C4-2B (cell line): ENCODE measurements around the gene CERK.

Experiments
- H3K27ac ChIP-seq: fragments of 450-650 bp; 2 replicates; pipeline ENCODE4 v1.5.1; 2017
- ZFX ChIP-seq: fragments of 450-650 bp; IDR thresholded peaks from 2 replicates; pipeline ENCODE4 v1.6.1; 2017
- TF ChIP-seq, protein P1 (sequence below): fragments of 450-650 bp; conservative IDR thresholded peaks from 2 replicates; pipeline ENCODE4 v1.5.1; 2017; ENCODE audit warnings: mild to moderate bottlenecking

Gene CERK

DNA sequence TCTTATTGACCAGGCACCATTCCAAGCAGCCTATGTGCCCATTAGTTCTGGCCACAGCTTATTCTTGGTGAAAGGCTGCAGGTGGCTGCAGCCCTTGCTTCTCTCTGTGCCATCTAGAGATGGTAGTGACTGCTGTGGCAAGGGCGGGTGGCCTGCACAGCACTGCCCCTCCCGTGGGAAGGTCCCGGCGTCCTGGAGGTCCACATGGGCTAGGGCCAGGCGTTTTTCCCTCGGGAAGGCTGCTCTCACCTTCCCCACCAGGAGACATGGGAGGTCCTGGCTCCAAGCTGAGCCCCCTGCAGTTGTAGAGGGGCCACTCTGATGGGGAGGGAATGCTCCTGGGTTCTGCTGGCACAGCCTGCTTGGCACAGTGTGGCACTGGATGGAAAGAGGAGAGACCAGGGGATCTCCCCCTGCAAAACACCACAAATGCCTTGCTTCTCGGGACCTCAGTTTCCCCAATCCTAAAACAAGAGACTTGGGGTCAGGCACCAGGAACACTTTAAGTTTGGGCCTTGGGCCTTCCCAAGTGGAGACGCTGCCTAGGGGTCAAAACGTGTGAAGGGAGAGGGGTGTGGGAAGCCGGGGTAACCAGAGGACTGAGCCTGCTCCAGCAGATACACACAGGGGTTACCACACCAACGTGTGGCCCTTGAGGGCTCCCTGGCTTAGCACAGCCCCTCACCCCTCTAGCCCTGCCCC is 14.4 kb upstream of the CERK start:
- TF ChIP-seq, protein P1, sequence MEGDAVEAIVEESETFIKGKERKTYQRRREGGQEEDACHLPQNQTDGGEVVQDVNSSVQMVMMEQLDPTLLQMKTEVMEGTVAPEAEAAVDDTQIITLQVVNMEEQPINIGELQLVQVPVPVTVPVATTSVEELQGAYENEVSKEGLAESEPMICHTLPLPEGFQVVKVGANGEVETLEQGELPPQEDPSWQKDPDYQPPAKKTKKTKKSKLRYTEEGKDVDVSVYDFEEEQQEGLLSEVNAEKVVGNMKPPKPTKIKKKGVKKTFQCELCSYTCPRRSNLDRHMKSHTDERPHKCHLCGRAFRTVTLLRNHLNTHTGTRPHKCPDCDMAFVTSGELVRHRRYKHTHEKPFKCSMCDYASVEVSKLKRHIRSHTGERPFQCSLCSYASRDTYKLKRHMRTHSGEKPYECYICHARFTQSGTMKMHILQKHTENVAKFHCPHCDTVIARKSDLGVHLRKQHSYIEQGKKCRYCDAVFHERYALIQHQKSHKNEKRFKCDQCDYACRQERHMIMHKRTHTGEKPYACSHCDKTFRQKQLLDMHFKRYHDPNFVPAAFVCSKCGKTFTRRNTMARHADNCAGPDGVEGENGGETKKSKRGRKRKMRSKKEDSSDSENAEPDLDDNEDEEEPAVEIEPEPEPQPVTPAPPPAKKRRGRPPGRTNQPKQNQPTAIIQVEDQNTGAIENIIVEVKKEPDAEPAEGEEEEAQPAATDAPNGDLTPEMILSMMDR, result no peak
- no peak for TF ChIP-seq ZFX
- no peak overlapping the region for H3K27ac ChIP-seq

DNA sequence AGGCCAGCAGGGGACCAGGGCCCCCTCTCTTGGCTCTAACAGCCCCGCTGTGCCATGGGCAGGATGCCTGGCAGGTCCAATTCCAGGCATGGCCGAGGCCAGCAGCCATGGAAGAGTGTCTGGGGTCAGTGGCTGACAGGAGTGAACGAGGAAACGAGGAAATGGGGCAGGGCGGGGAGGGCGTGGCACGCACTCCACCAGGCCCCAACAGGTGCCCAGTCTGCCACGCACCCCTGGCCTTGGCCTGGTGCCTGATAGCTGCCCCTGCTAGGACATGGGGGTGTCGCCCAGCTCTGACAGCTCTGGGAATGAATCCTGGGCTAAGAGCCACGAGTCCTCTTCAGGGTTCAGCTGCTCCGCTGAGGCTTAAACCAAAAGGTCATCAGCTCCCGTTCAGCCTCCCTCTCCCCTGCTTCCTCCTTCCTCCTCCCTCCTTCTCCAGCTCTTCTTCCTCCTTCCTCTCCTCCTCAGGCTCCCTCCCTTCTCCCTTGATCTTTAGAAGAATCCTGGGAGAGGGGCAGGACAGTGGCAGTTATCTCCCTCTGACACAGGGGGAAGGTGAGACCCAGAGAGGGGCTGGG is 12.9 kb upstream of the CERK start:
- no peak for TF ChIP-seq ZFX
- TF ChIP-seq, protein P1, result no peak
- no peak overlapping the region for H3K27ac ChIP-seq

DNA sequence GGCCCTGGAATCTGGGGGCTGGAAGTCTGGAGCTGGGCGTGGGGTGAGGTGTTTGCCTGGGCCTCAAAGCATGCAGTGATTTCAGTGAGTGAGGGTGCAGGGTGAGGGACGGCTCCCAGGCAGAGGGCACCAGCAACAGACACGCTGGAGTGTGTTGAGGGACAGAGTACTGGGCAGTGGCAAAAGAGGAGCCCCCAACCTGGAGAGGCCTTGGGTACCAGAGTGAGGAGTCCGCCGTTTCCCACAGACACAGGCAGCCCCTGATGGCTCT is 12.4 kb upstream of the CERK start:
- H3K27ac ChIP-seq, result no peak overlapping the region
- TF ChIP-seq, protein P1, result no peak
- TF ChIP-seq ZFX, result no peak

DNA sequence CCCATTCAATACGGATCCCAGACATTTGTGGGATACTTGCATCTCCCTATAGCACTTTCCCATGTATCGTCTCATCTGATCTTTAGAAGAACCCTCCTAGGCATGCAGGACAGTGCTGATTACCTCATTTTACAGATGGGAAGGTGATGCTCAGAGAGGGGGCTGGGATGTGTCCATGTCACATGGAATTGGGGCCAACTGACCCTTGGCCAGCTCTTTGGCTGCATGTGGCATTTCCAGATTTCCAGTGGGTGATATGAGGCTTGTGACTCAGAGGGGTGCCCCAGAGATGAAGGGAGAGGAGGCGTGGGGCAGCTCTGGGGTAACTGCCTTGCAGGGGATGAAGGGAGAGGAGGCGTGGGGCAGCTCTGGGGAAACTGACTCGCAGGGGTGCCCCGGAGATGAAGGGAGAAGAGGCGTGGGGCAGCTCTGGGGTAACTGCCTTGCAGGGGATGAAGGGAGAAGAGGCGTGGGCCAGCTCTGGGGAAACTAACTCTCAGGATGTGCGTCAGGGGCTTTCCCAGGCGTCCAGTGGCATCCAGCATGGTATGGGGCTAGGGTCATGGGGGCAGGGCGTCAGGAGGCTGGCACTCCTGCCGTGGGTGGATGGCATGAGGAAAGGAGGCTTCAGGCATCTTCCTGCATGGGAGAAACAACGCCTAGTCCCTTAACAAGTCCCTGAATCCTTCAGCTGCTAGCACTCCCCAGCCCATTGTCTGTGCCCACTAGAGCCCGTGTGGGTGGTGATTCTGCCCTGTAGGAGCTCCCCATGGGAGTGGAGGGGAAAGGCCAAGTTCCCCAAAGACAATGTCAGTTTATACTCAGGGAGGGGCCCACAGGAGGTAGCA is 11.9 kb upstream of the CERK start:
- H3K27ac ChIP-seq, result no peak overlapping the region
- TF ChIP-seq, protein P1, result no peak
- TF ChIP-seq ZFX, result no peak

DNA sequence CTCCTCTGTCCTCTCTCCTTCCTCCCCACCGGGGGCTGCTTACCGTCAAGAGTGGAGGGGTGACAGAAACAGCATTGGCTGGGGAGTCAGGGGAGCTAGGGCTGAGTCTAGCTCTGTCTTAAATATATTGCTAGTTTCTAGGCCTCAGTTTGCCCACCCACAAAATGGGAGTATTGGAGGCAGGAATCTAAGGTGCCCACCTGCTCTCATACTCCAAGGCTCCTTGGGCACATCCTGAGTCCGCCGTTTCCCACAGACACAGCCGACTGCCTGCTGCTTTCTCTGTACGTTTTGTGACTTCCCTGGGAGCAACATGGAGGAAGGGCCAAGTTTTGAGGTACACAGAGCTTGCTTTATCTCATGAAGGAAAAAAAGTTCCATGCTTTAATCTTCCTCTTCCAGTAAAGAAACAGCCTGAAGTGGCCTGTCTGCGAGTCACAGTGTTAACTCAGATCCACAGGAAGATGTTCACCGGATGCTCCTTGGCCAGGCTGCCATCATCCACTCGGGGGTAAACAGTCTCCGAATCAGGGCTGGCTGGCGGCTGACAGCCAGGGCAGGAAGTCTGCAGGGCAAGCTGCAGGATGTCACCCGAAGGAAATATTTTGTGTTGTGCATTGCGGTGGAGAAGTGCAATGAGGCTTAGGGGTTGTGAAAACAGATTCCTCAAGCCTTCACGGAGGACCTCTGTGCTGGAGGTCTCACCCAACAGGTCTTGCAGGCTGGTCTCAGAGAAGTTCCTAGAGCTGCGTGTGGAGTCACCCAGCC is 11.0 kb upstream of the CERK start:
- H3K27ac ChIP-seq, result no peak overlapping the region
- TF ChIP-seq ZFX, result no peak

DNA sequence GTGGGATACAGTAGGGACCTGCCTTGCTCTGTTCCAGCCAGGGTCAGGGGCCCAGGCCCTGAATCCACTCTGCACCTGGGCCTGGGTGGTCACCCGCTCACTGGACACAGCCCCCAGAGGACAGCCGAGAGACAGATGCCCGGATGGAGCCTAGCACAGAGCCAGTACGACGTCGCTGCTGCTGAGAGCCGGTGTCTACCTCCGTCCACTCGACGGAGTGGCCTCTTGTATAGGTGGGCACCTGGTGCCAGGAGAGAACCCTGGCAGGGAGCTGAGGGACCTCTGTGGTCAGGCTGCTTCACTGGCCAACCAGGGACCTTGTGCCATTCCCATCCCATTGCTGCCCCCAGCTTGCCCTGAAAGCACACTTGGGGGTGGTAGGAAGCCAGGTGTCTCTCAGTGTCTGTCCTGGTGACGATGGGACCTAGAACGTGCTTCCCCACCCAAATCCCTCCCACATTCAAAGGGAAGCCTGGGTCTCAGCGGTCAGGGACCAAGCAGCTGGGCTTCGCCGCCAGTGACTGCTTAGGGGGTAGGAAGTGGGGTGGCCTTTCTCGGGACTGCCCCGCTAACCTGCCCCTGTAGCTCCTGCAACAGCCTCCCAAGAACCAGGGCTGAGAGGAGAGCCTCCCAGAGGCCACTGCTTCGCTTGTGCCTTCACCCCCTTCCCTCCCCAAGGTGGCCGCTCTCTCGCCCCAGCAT is 10.3 kb upstream of the CERK start:
- TF ChIP-seq, protein P1, result no peak
- TF ChIP-seq ZFX, result no peak
- no peak overlapping the region for H3K27ac ChIP-seq

DNA sequence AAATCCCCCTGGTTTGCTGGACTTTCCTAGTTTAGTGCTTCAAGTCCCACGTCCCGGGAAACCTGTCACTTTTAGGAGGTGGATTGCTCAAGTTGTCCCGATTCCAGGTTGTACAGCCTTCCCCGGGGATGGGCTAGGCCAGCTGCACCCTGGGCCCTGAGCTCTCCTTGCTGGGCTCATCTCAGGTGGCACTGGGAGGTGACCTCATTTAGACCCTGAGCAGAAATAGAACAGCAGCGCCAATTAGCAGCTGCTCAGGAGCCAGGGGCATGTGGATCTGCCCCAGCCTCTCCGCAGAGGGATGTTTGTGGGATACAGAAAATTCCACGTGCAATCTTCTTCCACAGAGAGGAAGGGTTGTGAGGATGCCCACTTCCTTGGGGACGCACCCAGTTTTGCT is 9.6 kb upstream of the CERK start:
- TF ChIP-seq, protein P1, result no peak
- no peak for TF ChIP-seq ZFX

More for the DNA sequence above, 9.6 kb upstream of the CERK start:
- no peak overlapping the region for H3K27ac ChIP-seq
